C4-2B (cell line): ENCODE data around the gene CREB3L1.

Experiments
- CTCF ChIP-seq: fragments of 450-650 bp; conservative IDR thresholded peaks from 2 replicates; pipeline ENCODE4 v1.5.1; 2017; ENCODE audit warnings: mild to moderate bottlenecking
- ZFX ChIP-seq: fragments of 450-650 bp; IDR thresholded peaks from 2 replicates; pipeline ENCODE4 v1.6.1; 2017

- no peak for TF ChIP-seq CTCF
- TF ChIP-seq ZFX = no peak
Observed at GRCh38 chr11:46366661-46367161, 89.2 kb downstream of the CREB3L1 start.
